Ishikawa (cell line): ENCODE data around the gene ISOC2.

ENCODE experiments used
- CEBPB ChIP-seq: IDR thresholded peaks from 2 replicates; pipeline ENCODE4 v1.6.1; 2012
- CREB1 ChIP-seq: IDR thresholded peaks from 2 replicates; pipeline ENCODE4 v1.6.1; 2012; ENCODE audit warnings: low read depth
- EP300 ChIP-seq: IDR thresholded peaks from 2 replicates; pipeline ENCODE4 v1.6.1; 2012; ENCODE audit warnings: borderline replicate concordance
- FOXM1 ChIP-seq: IDR thresholded peaks from 2 replicates; pipeline ENCODE4 v1.6.1; 2012; ENCODE audit warnings: low read depth, borderline replicate concordance
- MAX ChIP-seq: IDR thresholded peaks from 2 replicates; pipeline ENCODE4 v1.6.1; 2012
- REST ChIP-seq: IDR thresholded peaks from 2 replicates; pipeline ENCODE4 v1.6.1; 2012; ENCODE audit warnings: low read depth, mild to moderate bottlenecking
- TAF1 ChIP-seq: IDR thresholded peaks from 2 replicates; pipeline ENCODE4 v1.6.1; 2012; ENCODE audit warnings: low read depth, mild to moderate bottlenecking
- TCF12 ChIP-seq: IDR thresholded peaks from 2 replicates; pipeline ENCODE4 v1.6.1; 2012; ENCODE audit warnings: low read depth
- TEAD4 ChIP-seq: IDR thresholded peaks from 2 replicates; pipeline ENCODE4 v1.6.1; 2012
- USF1 ChIP-seq: IDR thresholded peaks from 2 replicates; pipeline ENCODE4 v1.6.1; 2012
- YY1 ChIP-seq: IDR thresholded peaks from 2 replicates; pipeline ENCODE4 v1.6.1; 2012; ENCODE audit warnings: low read depth

- TF ChIP-seq TAF1 (no peak), TEAD4 (no peak), EP300 (no peak), YY1 (no peak), CEBPB (no peak), USF1 (no peak), REST (no peak), CREB1 (no peak), FOXM1 (no peak), TCF12 (no peak), MAX (no peak)
Measured at GRCh38 chr19:55456347-55456746, 5.1 kb downstream of the ISOC2 start.
